WTC11 (cell line): Measurements from ENCODE around the gene EPHB3. TPM values are rescaled to one million over a fixed set of nuclear protein-coding genes. Genes with fewer than 3 reads are reported as not detected.

ENCODE experiments used
- CBFB ChIP-seq: sonication (generic); formaldehyde crosslinking; IDR thresholded peaks from 2 replicates; pipeline ENCODE4 v1.8.1; 2022; ENCODE audit warnings: mild to moderate bottlenecking, low read depth, missing genetic modification reagents
- ETV6 ChIP-seq: sonication (generic); formaldehyde crosslinking; IDR thresholded peaks from 2 replicates; pipeline ENCODE4 v1.8.1; 2022; ENCODE audit warnings: mild to moderate bottlenecking, missing genetic modification reagents
- IRF2 ChIP-seq: sonication (generic); formaldehyde crosslinking; IDR thresholded peaks from 2 replicates; pipeline ENCODE4 v1.8.0; 2022; ENCODE audit warnings: low read depth, missing genetic modification reagents, borderline replicate concordance
- MYBL2 ChIP-seq: sonication (generic); formaldehyde crosslinking; IDR thresholded peaks from 2 replicates; pipeline ENCODE4 v1.8.1; 2023; ENCODE audit warnings: mild to moderate bottlenecking, moderate library complexity, missing genetic modification reagents
- NFYB ChIP-seq: sonication (generic); formaldehyde crosslinking; conservative IDR thresholded peaks from 2 replicates; pipeline ENCODE4 v1.8.0; 2022; ENCODE audit warnings: low read depth, missing genetic modification reagents
- NR3C1 ChIP-seq: sonication (generic); formaldehyde crosslinking; conservative IDR thresholded peaks from 2 replicates; pipeline ENCODE4 v1.8.1; 2023; ENCODE audit warnings: low read depth, mild to moderate bottlenecking, missing genetic modification reagents
- RORB ChIP-seq: fragments of 250-450 bp; sonication (Bioruptor Pico); IDR thresholded peaks from 2 replicates; pipeline ENCODE4 v1.9.0; 2021; ENCODE audit warnings: mild to moderate bottlenecking
- SP1 ChIP-seq: sonication (generic); formaldehyde crosslinking; conservative IDR thresholded peaks from 2 replicates; pipeline ENCODE4 v1.8.1; 2022; ENCODE audit warnings: missing genetic modification reagents
- ZBTB21 ChIP-seq: sonication (generic); formaldehyde crosslinking; IDR thresholded peaks from 2 replicates; pipeline ENCODE4 v1.8.1; 2023; ENCODE audit warnings: mild to moderate bottlenecking, missing genetic modification reagents, borderline replicate concordance
- ZNF263 ChIP-seq: sonication (generic); formaldehyde crosslinking; IDR thresholded peaks from 2 replicates; pipeline ENCODE4 v1.8.1; 2022; ENCODE audit warnings: low read depth, mild to moderate bottlenecking, moderate library complexity, missing genetic modification reagents
- ZNF317 ChIP-seq: sonication (generic); formaldehyde crosslinking; IDR thresholded peaks from 2 replicates; pipeline ENCODE4 v1.8.1; 2023; ENCODE audit warnings: low read depth, mild to moderate bottlenecking, moderate library complexity, missing genetic modification reagents, borderline replicate concordance
- ZNF416 ChIP-seq: fragments of 250-450 bp; sonication (Bioruptor Pico); IDR thresholded peaks from 2 replicates; pipeline ENCODE4 v1.9.0; 2021; ENCODE audit warnings: mild to moderate bottlenecking, inconsistent platforms
- total RNA-seq: library from RNA; stranded (reverse); gene quantifications from 3 replicates; pipeline ENCODE4 v1.2.3, GENCODE V29; 2021
- TF ChIP-seq, protein P1 (sequence below): sonication (generic); formaldehyde crosslinking; IDR thresholded peaks from 2 replicates; pipeline ENCODE4 v1.8.0; 2023; ENCODE audit warnings: mild to moderate bottlenecking, missing genetic modification reagents
- TF ChIP-seq, protein P2 (sequence below): fragments of 250-450 bp; sonication (Bioruptor Pico); IDR thresholded peaks from 2 replicates; pipeline ENCODE4 v1.9.0; 2021; ENCODE audit warnings: moderate library complexity, mild to moderate bottlenecking, inconsistent platforms, borderline replicate concordance
- TF ChIP-seq, protein P3 (sequence below): sonication (generic); formaldehyde crosslinking; IDR thresholded peaks from 2 replicates; pipeline ENCODE4 v1.8.1; 2022; ENCODE audit warnings: low read depth, mild to moderate bottlenecking, moderate library complexity, missing genetic modification reagents, borderline replicate concordance
- TF ChIP-seq, protein P4 (sequence below): sonication (generic); formaldehyde crosslinking; IDR thresholded peaks from 2 replicates; pipeline ENCODE4 v1.8.1; 2023; ENCODE audit warnings: mild to moderate bottlenecking, missing genetic modification reagents, moderate library complexity
- TF ChIP-seq, protein P5 (sequence below): fragments of 250-450 bp; sonication (Bioruptor Pico); IDR thresholded peaks from 2 replicates; pipeline ENCODE4 v1.9.0; 2021; ENCODE audit warnings: mild to moderate bottlenecking
- TF ChIP-seq, protein P6 (sequence below): fragments of 250-450 bp; sonication (Bioruptor Pico); IDR thresholded peaks from 2 replicates; pipeline ENCODE4 v1.9.0; 2021; ENCODE audit warnings: mild to moderate bottlenecking
- TF ChIP-seq, protein P7 (sequence below): fragments of 250-450 bp; sonication (Bioruptor Pico); IDR thresholded peaks from 2 replicates; pipeline ENCODE4 v1.9.0; 2021; ENCODE audit warnings: mild to moderate bottlenecking, borderline replicate concordance
- TF ChIP-seq, protein P8 (sequence below): sonication (generic); formaldehyde crosslinking; IDR thresholded peaks from 2 replicates; pipeline ENCODE4 v1.8.0; 2022; ENCODE audit warnings: mild to moderate bottlenecking, missing genetic modification reagents
- TF ChIP-seq, protein P9 (sequence below): sonication (generic); formaldehyde crosslinking; IDR thresholded peaks from 2 replicates; pipeline ENCODE4 v1.8.1; 2022; ENCODE audit warnings: low read depth, missing genetic modification reagents, borderline replicate concordance

The EPHB3 gene
- total RNA-seq, 1 experiment from 2014 or later, result 11.4 TPM

DNA sequence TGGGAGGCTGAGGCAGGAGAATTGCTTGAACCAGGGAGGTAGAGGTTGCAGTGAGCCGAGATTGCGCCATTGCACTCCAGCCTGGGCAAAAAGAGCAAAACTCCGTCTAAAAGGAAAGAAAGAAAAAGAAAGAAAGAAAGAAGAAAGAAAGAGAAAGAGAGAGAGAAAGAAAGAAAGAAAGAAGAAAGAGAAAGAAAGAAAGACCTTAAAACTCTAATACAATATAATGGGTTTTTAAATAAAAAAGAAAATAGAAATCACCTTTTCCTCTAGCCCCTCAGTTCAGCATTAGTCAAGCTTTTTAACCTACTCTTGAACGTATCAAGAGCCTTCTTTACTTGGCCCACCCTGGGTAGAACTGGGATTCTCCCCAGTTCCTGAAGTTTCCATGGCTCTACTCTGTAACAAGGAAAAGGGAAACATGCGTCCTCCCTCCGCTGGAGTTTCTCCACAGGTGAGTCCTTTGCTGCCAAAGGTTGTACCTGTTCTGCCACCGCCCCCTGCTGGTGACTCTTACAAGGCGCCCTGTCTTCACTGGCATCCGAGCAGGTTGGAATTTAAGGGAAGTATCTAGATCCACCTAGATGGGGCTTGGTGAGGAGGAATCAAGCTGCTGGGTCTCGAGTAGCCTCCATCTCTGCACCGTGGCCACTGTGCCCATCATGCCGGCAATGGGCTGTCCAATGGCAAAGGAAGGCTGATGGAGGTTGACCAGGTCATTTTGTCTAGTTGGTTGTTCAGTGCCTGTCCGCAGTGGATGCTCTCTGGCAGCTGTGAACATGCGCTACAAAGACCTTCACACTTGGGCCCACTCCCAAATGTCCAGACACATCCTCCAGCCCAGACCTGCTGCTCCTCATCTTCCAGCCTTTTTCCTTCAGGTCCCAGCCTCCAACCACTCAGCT, 20.6 kb upstream of the EPHB3 start (continued):
- TF ChIP-seq, protein P1, sequence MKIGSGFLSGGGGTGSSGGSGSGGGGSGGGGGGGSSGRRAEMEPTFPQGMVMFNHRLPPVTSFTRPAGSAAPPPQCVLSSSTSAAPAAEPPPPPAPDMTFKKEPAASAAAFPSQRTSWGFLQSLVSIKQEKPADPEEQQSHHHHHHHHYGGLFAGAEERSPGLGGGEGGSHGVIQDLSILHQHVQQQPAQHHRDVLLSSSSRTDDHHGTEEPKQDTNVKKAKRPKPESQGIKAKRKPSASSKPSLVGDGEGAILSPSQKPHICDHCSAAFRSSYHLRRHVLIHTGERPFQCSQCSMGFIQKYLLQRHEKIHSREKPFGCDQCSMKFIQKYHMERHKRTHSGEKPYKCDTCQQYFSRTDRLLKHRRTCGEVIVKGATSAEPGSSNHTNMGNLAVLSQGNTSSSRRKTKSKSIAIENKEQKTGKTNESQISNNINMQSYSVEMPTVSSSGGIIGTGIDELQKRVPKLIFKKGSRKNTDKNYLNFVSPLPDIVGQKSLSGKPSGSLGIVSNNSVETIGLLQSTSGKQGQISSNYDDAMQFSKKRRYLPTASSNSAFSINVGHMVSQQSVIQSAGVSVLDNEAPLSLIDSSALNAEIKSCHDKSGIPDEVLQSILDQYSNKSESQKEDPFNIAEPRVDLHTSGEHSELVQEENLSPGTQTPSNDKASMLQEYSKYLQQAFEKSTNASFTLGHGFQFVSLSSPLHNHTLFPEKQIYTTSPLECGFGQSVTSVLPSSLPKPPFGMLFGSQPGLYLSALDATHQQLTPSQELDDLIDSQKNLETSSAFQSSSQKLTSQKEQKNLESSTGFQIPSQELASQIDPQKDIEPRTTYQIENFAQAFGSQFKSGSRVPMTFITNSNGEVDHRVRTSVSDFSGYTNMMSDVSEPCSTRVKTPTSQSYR, result no peak
- TF ChIP-seq IRF2 (CRISPR knock-in tag) (no peak), RORB (CRISPR knock-in tag) (no peak), ZNF416 (CRISPR knock-in tag) (no peak), CBFB (no peak), NR3C1 (no peak), ZNF263 (CRISPR knock-in tag) (peak; percentile 49; the same call in 1 of the 2 replicates), ETV6 (CRISPR knock-in tag) (0 out of 2 replicates have a peak, but pooled peaks have one; percentile 33), SP1 (no peak), NFYB (no peak), MYBL2 (CRISPR knock-in tag) (no peak), ZNF317 (no peak), ZBTB21 (CRISPR knock-in tag) (no peak)
- TF ChIP-seq, protein P2, sequence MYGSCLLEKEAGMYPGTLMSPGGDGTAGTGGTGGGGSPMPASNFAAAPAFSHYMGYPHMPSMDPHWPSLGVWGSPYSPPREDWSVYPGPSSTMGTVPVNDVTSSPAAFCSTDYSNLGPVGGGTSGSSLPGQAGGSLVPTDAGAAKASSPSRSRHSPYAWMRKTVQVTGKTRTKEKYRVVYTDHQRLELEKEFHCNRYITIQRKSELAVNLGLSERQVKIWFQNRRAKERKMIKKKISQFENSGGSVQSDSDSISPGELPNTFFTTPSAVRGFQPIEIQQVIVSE (CRISPR knock-in tag), result no peak
- TF ChIP-seq, protein P3, sequence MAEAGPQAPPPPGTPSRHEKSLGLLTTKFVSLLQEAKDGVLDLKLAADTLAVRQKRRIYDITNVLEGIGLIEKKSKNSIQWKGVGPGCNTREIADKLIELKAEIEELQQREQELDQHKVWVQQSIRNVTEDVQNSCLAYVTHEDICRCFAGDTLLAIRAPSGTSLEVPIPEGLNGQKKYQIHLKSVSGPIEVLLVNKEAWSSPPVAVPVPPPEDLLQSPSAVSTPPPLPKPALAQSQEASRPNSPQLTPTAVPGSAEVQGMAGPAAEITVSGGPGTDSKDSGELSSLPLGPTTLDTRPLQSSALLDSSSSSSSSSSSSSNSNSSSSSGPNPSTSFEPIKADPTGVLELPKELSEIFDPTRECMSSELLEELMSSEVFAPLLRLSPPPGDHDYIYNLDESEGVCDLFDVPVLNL (CRISPR knock-in tag), result no peak
- TF ChIP-seq, protein P4, sequence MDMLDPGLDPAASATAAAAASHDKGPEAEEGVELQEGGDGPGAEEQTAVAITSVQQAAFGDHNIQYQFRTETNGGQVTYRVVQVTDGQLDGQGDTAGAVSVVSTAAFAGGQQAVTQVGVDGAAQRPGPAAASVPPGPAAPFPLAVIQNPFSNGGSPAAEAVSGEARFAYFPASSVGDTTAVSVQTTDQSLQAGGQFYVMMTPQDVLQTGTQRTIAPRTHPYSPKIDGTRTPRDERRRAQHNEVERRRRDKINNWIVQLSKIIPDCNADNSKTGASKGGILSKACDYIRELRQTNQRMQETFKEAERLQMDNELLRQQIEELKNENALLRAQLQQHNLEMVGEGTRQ (CRISPR knock-in tag), result no peak
- TF ChIP-seq, protein P5, sequence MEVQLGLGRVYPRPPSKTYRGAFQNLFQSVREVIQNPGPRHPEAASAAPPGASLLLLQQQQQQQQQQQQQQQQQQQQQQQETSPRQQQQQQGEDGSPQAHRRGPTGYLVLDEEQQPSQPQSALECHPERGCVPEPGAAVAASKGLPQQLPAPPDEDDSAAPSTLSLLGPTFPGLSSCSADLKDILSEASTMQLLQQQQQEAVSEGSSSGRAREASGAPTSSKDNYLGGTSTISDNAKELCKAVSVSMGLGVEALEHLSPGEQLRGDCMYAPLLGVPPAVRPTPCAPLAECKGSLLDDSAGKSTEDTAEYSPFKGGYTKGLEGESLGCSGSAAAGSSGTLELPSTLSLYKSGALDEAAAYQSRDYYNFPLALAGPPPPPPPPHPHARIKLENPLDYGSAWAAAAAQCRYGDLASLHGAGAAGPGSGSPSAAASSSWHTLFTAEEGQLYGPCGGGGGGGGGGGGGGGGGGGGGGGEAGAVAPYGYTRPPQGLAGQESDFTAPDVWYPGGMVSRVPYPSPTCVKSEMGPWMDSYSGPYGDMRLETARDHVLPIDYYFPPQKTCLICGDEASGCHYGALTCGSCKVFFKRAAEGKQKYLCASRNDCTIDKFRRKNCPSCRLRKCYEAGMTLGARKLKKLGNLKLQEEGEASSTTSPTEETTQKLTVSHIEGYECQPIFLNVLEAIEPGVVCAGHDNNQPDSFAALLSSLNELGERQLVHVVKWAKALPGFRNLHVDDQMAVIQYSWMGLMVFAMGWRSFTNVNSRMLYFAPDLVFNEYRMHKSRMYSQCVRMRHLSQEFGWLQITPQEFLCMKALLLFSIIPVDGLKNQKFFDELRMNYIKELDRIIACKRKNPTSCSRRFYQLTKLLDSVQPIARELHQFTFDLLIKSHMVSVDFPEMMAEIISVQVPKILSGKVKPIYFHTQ (CRISPR knock-in tag), result no peak
- TF ChIP-seq, protein P6, sequence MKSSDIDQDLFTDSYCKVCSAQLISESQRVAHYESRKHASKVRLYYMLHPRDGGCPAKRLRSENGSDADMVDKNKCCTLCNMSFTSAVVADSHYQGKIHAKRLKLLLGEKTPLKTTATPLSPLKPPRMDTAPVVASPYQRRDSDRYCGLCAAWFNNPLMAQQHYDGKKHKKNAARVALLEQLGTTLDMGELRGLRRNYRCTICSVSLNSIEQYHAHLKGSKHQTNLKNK (CRISPR knock-in tag), result no peak
- TF ChIP-seq, protein P7, sequence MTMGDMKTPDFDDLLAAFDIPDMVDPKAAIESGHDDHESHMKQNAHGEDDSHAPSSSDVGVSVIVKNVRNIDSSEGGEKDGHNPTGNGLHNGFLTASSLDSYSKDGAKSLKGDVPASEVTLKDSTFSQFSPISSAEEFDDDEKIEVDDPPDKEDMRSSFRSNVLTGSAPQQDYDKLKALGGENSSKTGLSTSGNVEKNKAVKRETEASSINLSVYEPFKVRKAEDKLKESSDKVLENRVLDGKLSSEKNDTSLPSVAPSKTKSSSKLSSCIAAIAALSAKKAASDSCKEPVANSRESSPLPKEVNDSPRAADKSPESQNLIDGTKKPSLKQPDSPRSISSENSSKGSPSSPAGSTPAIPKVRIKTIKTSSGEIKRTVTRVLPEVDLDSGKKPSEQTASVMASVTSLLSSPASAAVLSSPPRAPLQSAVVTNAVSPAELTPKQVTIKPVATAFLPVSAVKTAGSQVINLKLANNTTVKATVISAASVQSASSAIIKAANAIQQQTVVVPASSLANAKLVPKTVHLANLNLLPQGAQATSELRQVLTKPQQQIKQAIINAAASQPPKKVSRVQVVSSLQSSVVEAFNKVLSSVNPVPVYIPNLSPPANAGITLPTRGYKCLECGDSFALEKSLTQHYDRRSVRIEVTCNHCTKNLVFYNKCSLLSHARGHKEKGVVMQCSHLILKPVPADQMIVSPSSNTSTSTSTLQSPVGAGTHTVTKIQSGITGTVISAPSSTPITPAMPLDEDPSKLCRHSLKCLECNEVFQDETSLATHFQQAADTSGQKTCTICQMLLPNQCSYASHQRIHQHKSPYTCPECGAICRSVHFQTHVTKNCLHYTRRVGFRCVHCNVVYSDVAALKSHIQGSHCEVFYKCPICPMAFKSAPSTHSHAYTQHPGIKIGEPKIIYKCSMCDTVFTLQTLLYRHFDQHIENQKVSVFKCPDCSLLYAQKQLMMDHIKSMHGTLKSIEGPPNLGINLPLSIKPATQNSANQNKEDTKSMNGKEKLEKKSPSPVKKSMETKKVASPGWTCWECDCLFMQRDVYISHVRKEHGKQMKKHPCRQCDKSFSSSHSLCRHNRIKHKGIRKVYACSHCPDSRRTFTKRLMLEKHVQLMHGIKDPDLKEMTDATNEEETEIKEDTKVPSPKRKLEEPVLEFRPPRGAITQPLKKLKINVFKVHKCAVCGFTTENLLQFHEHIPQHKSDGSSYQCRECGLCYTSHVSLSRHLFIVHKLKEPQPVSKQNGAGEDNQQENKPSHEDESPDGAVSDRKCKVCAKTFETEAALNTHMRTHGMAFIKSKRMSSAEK (CRISPR knock-in tag), result no peak
- TF ChIP-seq, protein P8, sequence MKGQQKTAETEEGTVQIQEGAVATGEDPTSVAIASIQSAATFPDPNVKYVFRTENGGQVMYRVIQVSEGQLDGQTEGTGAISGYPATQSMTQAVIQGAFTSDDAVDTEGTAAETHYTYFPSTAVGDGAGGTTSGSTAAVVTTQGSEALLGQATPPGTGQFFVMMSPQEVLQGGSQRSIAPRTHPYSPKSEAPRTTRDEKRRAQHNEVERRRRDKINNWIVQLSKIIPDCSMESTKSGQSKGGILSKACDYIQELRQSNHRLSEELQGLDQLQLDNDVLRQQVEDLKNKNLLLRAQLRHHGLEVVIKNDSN (CRISPR knock-in tag), result no peak
- TF ChIP-seq, protein P9, sequence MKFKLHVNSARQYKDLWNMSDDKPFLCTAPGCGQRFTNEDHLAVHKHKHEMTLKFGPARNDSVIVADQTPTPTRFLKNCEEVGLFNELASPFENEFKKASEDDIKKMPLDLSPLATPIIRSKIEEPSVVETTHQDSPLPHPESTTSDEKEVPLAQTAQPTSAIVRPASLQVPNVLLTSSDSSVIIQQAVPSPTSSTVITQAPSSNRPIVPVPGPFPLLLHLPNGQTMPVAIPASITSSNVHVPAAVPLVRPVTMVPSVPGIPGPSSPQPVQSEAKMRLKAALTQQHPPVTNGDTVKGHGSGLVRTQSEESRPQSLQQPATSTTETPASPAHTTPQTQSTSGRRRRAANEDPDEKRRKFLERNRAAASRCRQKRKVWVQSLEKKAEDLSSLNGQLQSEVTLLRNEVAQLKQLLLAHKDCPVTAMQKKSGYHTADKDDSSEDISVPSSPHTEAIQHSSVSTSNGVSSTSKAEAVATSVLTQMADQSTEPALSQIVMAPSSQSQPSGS (CRISPR knock-in tag), result no peak
